K562 (cell line): ENCODE results near the gene SLAMF8. TPM values are rescaled to one million over a fixed set of nuclear protein-coding genes. Genes with fewer than 3 reads are reported as not detected.
A peak's percentile ranks its signal among the peaks of the same experiment; 100 is the strongest.

ENCODE experiments used
- ARHGAP35 ChIP-seq: fragments of 450-650 bp; IDR thresholded peaks from 2 replicates; pipeline ENCODE4 v1.6.1; 2018; ENCODE audit not compliant: partially characterized antibody
- CREB1 ChIP-seq, 2 experiments: sonication (generic) in 1 of 2; formaldehyde crosslinking in 1 of 2; IDR thresholded peaks; 2 replicates each; pipeline versions ENCODE4 v1.6.1 to v1.8.0; 2012 to 2022; ENCODE audit warnings: inconsistent platforms in 1 of 2, mild to moderate bottlenecking in 1 of 2, missing genetic modification reagents in 1 of 2, moderate library complexity in 1 of 2
- DLX4 ChIP-seq: fragments of 250-450 bp; sonication (Bioruptor Pico); IDR thresholded peaks from 2 replicates; pipeline ENCODE4 v1.6.1; 2021; ENCODE audit warnings: mild to moderate bottlenecking
- FOS ChIP-seq: IDR thresholded peaks from 3 replicates; pipeline ENCODE4 v1.6.1; 2011; ENCODE audit not compliant: insufficient read length; ENCODE audit errors: extremely low read depth
- HNRNPUL1 ChIP-seq: fragments of 200-400 bp; formaldehyde crosslinking; IDR thresholded peaks from 2 replicates; pipeline ENCODE4 v1.6.1; 2017; ENCODE audit warnings: low read length
- ILK ChIP-seq: fragments of 450-650 bp; IDR thresholded peaks from 2 replicates; pipeline ENCODE4 v1.6.1; 2016; ENCODE audit warnings: missing genetic modification characterization, low read depth, mild to moderate bottlenecking, missing compliant biosample characterization, moderate library complexity, borderline replicate concordance
- KLF13 ChIP-seq: fragments of 450-650 bp; IDR thresholded peaks from 2 replicates; pipeline ENCODE4 v1.6.1; 2016; ENCODE audit warnings: missing genetic modification characterization, low read depth, mild to moderate bottlenecking, missing compliant biosample characterization, moderate library complexity, borderline replicate concordance
- LEF1 ChIP-seq: fragments of 450-650 bp; IDR thresholded peaks from 2 replicates; pipeline ENCODE4 v1.6.1; 2016; ENCODE audit warnings: mild to moderate bottlenecking
- MCM2 ChIP-seq: fragments of 450-650 bp; IDR thresholded peaks from 2 replicates; pipeline ENCODE4 v1.6.1; 2017; ENCODE audit warnings: low read depth, mild to moderate bottlenecking
- NONO ChIP-seq, 2 experiments: fragments of 200-400 bp in 1 of 2; fragments of 450-650 bp in 1 of 2; formaldehyde crosslinking in 1 of 2; IDR thresholded peaks; 2 replicates each; pipeline ENCODE4 v1.6.1; 2017; ENCODE audit warnings: low read depth in 2 of 2, mild to moderate bottlenecking in 2 of 2, moderate library complexity in 2 of 2, low read length in 1 of 2
- RB1 ChIP-seq: fragments of 450-650 bp; IDR thresholded peaks from 2 replicates; pipeline ENCODE4 v1.6.1; 2017; ENCODE audit warnings: low read depth, mild to moderate bottlenecking
- REST ChIP-seq, 2 experiments: fragments of 450-650 bp; formaldehyde crosslinking in 1 of 2; IDR thresholded peaks; 2 replicates each; pipeline versions ENCODE4 v1.4.0 to v1.6.1; 2014 to 2020; ENCODE audit warnings: mild to moderate bottlenecking in 2 of 2, borderline replicate concordance in 1 of 2, low read depth in 1 of 2
- SNIP1 ChIP-seq: fragments of 450-650 bp; IDR thresholded peaks from 2 replicates; pipeline ENCODE4 v1.7.1; 2017; ENCODE audit warnings: low read depth, mild to moderate bottlenecking
- XRCC3 ChIP-seq: fragments of 450-650 bp; IDR thresholded peaks from 2 replicates; pipeline ENCODE4 v1.6.1; 2017; ENCODE audit warnings: mild to moderate bottlenecking, moderate library complexity
- ZNF124 ChIP-seq: sonication (generic); formaldehyde crosslinking; IDR thresholded peaks from 2 replicates; pipeline ENCODE4 v1.8.1; 2022; ENCODE audit warnings: missing genetic modification reagents
- ZNF280B ChIP-seq: fragments of 250-450 bp; sonication (Bioruptor Pico); IDR thresholded peaks from 2 replicates; pipeline ENCODE4 v1.5.1; 2021; ENCODE audit warnings: mild to moderate bottlenecking
- polyA plus RNA-seq, 8 experiments: library from polyadenylated mRNA; depleted of rRNA in 4 of 8; stranded (reverse) in 5 of 8; unstranded in 3 of 8; fragments of >200 nt; fragmentation: Nextera tagmentation in 2 of 8; fragmentation: Illumina TruSeq in 1 of 8; extraction: Ambion mirVana in 2 of 8; extraction: Trizol in 1 of 8; gene quantifications; 2 replicates each; pipeline versions ENCODE4 v1.2.1 to v1.2.3, GENCODE V29; 2011 to 2014; ENCODE audit warnings: inconsistent platforms in 1 of 8, missing spikeins in 1 of 8
- total RNA-seq, 7 experiments: library from RNA; depleted of rRNA in 6 of 7; stranded (reverse); fragments of >200 nt in 6 of 7; fragmentation: Illumina TruSeq in 2 of 7; extraction: Trizol in 2 of 7; gene quantifications; 2 replicates each; pipeline versions ENCODE4 v1.2.1 to v1.2.3, GENCODE V29; 2011 to 2021; ENCODE audit warnings: low replicate concordance in 1 of 7

The SLAMF8 gene
- total and polyA plus RNA-seq, 9 of the 15 experiments (the other 6 are each of a cell fraction or from before 2014, with no cell fraction given) = not detected

- no peak for TF ChIP-seq REST (IDR thresholded peaks at IDR 0.05; ENCODE audit: borderline replicate concordance)
- no peak for TF ChIP-seq REST (CRISPR knock-in tag; IDR thresholded peaks at IDR 0.05; ENCODE audit: low read depth)
- TF ChIP-seq MCM2 = no peak
- TF ChIP-seq ZNF280B (CRISPR knock-in tag) = no peak
- no peak for TF ChIP-seq RB1
- TF ChIP-seq CREB1 (IDR thresholded peaks at IDR 0.05) = no peak
- 0 out of 2 replicates have a peak, but pooled peaks have one; percentile 65 for TF ChIP-seq CREB1 (CRISPR knock-in tag; IDR thresholded peaks at IDR 0.05)
- no peak for TF ChIP-seq DLX4
- peak; percentile 1 for TF ChIP-seq FOS
- no peak for TF ChIP-seq XRCC3
- no peak for TF ChIP-seq HNRNPUL1
- no peak for TF ChIP-seq SNIP1
- TF ChIP-seq NONO (IDR thresholded peaks at IDR 0.05; ENCODE audit: low read depth in 2 of 2, low read length in 1 of 2) = no peak
- peak; percentile 83; the same call in 1 of the 2 replicates for TF ChIP-seq LEF1
- no peak for TF ChIP-seq ZNF124 (CRISPR knock-in tag)
- TF ChIP-seq ARHGAP35 = no peak
- no peak for TF ChIP-seq KLF13 (tag)
- no peak for TF ChIP-seq ILK (tag)
Measured at GRCh38 chr1:159817276-159818041, 9.2 kb upstream of the SLAMF8 start (continued).
